ENCODE data around the gene ASTN2.
"Not testable (repeated sequence)": the region's sequence is repeated elsewhere in the genome, so short reads cannot be mapped to it uniquely, and the experiment has no call there.

The ASTN2 gene

GRCh38 chr9:116927726-116928125, 487.1 kb downstream of the ASTN2 start:
- no peak overlapping the region for H3K4me3 ChIP-seq (IDR thresholded peaks at IDR 0.05; ENCODE audit: insufficient read depth, low read depth, low read length)
- no peaks in the 10 kb centered on the region for H3K79me2 ChIP-seq (ENCODE audit: insufficient read depth, low read depth)
- H2AFZ ChIP-seq (ENCODE audit: low read depth) = no peak overlapping the region
- no peak overlapping the region for H3K9ac ChIP-seq
- no peaks in the 10 kb centered on the region for H3K27me3 ChIP-seq (ENCODE audit: insufficient read depth, low read depth)
- no peak overlapping the region for H3K27ac ChIP-seq
- H3K36me3 ChIP-seq (ENCODE audit: insufficient read depth) = no peaks in the 10 kb centered on the region
- TF ChIP-seq CTCF (conservative IDR thresholded peaks at IDR 0.05; ENCODE audit: low read depth, low read length) = no peak
- no peak overlapping the region for H3K4me2 ChIP-seq
- H4K20me1 ChIP-seq (ENCODE audit: insufficient read depth) = no peaks in the 10 kb centered on the region
- H3K4me1 ChIP-seq (ENCODE audit: low read depth, poor library complexity, severe bottlenecking) = no peaks in the 10 kb centered on the region

GRCh38 chr9:116925121-116925520, 489.7 kb downstream of the ASTN2 start:
- H3K4me2 ChIP-seq = no peak overlapping the region
- no peak for TF ChIP-seq CTCF (conservative IDR thresholded peaks at IDR 0.05; ENCODE audit: low read depth, low read length)

GRCh38 chr9:116924462-116925110, 490.3 kb downstream of the ASTN2 start:
- Histone ChIP-seq H3K4me1 (ENCODE audit: low read depth, poor library complexity, severe bottlenecking) (no peaks in the 10 kb centered on the region), H3K27ac (no peak overlapping the region), H3K27me3 (ENCODE audit: insufficient read depth, low read depth) (no peaks in the 10 kb centered on the region), H2AFZ (ENCODE audit: low read depth) (no peak overlapping the region), H3K4me3 (IDR thresholded peaks at IDR 0.05; ENCODE audit: insufficient read depth, low read depth, low read length) (no peak overlapping the region), H4K20me1 (ENCODE audit: insufficient read depth) (no peaks in the 10 kb centered on the region), H3K36me3 (ENCODE audit: insufficient read depth) (no peaks in the 10 kb centered on the region), H3K4me2 (no peak overlapping the region), H3K9ac (no peak overlapping the region), H3K79me2 (ENCODE audit: insufficient read depth, low read depth) (no peaks in the 10 kb centered on the region)
- no peak for TF ChIP-seq CTCF (conservative IDR thresholded peaks at IDR 0.05; ENCODE audit: low read depth, low read length)

More at GRCh38 chr9:116925121-116925520, 489.7 kb downstream of the ASTN2 start:
- Histone ChIP-seq H3K27me3 (ENCODE audit: insufficient read depth, low read depth) (no peaks in the 10 kb centered on the region), H2AFZ (ENCODE audit: low read depth) (no peak overlapping the region), H3K9ac (no peak overlapping the region), H3K27ac (no peak overlapping the region), H3K79me2 (ENCODE audit: insufficient read depth, low read depth) (no peaks in the 10 kb centered on the region), H3K4me3 (IDR thresholded peaks at IDR 0.05; ENCODE audit: insufficient read depth, low read depth, low read length) (no peak overlapping the region), H4K20me1 (ENCODE audit: insufficient read depth) (no peaks in the 10 kb centered on the region), H3K4me1 (ENCODE audit: low read depth, poor library complexity, severe bottlenecking) (no peaks in the 10 kb centered on the region), H3K36me3 (ENCODE audit: insufficient read depth) (no peaks in the 10 kb centered on the region)

- H3K27me3 ChIP-seq (ENCODE audit: insufficient read depth, low read depth); H3K79me2 ChIP-seq (ENCODE audit: insufficient read depth, low read depth); H3K9ac ChIP-seq; H3K4me3 ChIP-seq (IDR thresholded peaks at IDR 0.05; ENCODE audit: insufficient read depth, low read depth, low read length); H3K4me2 ChIP-seq; H3K36me3 ChIP-seq (ENCODE audit: insufficient read depth); H3K4me1 ChIP-seq (ENCODE audit: low read depth, poor library complexity, severe bottlenecking); H2AFZ ChIP-seq (ENCODE audit: low read depth); H4K20me1 ChIP-seq (ENCODE audit: insufficient read depth); H3K27ac ChIP-seq: not testable (repeated sequence)
These were observed 496.9 kb downstream of the ASTN2 start for GRCh38 chr9:116917895-116918508.

- TF ChIP-seq CTCF (conservative IDR thresholded peaks at IDR 0.05; ENCODE audit: low read depth, low read length) = no peak
- Histone ChIP-seq H3K36me3 (ENCODE audit: insufficient read depth) (no peaks in the 10 kb centered on the region), H3K27ac (no peak overlapping the region), H3K9ac (no peak overlapping the region), H3K4me3 (IDR thresholded peaks at IDR 0.05; ENCODE audit: insufficient read depth, low read depth, low read length) (no peak overlapping the region), H3K27me3 (ENCODE audit: insufficient read depth, low read depth) (no peaks in the 10 kb centered on the region), H2AFZ (ENCODE audit: low read depth) (no peak overlapping the region), H3K79me2 (ENCODE audit: insufficient read depth, low read depth) (no peaks in the 10 kb centered on the region), H3K4me1 (ENCODE audit: low read depth, poor library complexity, severe bottlenecking) (no peaks in the 10 kb centered on the region), H3K4me2 (no peak overlapping the region), H4K20me1 (ENCODE audit: insufficient read depth) (no peaks in the 10 kb centered on the region)
These were observed 501.3 kb downstream of the ASTN2 start for GRCh38 chr9:116913536-116913935.
